ENCODE data around the gene PTPRR. TPM values are rescaled to one million over a fixed set of nuclear protein-coding genes. Genes with fewer than 3 reads are reported as not detected.

PTPRR gene
- total and polyA plus RNA-seq, 2 donors (not counting 3 experiments of a cell fraction or from before 2014, with no cell fraction given) = 0.46 to 1.1 TPM

DNA sequence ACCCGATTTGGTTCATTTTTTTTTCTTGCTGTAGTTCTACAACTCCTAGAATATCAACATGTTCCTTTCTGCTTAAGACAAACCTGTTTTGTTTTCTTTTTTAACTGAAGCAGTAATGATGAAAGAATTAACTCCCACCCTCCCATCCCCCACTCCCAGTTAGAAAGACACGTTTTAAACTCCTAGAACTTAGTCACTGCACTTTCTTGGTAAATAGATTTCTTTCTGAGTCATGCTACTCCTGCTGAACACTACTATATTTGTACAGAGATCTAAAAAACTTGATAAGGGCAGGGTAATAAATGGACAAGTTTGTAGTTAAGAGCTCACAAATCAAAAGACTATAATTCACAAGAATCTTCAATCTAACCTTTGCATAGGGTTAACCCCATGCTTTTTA, 164.4 kb downstream of the PTPRR start:
- dilution Hi-C loops (cut with MboI; ENCODE audit: extremely low pct_ligation_motif_present, low sequenced_read_pairs) = no loop called here
- no peak overlapping the region for H3K27ac ChIP-seq (ENCODE audit: insufficient read depth, low read depth, low read length)

DNA sequence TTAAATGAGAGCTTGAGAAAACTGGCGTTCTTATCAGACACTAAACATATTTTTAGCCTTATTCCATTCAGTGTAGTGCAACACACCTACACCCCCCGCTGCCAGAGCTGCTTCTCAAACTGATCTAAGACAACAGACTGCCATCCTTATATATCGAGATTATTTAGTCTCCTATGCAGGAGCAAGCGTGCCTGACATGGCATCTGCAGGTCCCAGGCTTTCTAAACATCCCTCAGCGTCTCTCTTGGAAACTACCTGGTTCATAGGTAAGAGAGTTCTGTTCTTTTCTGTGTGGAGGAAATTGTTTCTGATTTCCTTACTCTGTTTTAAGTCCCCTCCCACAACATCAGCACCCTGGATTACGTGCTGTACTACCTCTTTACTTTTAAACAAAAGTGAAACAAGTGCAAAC, 166.2 kb downstream of the PTPRR start:
- H2AFZ ChIP-seq (ENCODE audit: low read depth, low read length) = no peak overlapping the region
- intact Hi-C loops (cut with micrococcal nuclease) = no loop called here
- dilution Hi-C loops (cut with MboI; ENCODE audit: extremely low pct_ligation_motif_present, low sequenced_read_pairs) = no loop called here
- H3K36me3 ChIP-seq (ENCODE audit: control insufficient read depth in 2 of 2, extremely low read depth in 1 of 2, insufficient read depth in 2 of 2, low read length in 2 of 2) = no peaks in the 10 kb centered on the region
- no peak overlapping the region for H3K9ac ChIP-seq (replicated peaks; ENCODE audit: extremely low read depth, insufficient read depth, low read length)
- no peaks in the 10 kb centered on the region for H3K9me1 ChIP-seq (replicated peaks; ENCODE audit: control insufficient read depth, extremely low read depth, insufficient read depth, low read length)
- CTCF ChIA-PET = no interaction called here
- no TSS peak for BruUV-seq (replicated peaks)
- no peaks in the 10 kb centered on the region for H3K79me2 ChIP-seq (ENCODE audit: control insufficient read depth, insufficient read depth, low read length)
- no peaks in the 10 kb centered on the region for H3K9me3 ChIP-seq (replicated peaks; ENCODE audit: control insufficient read depth, insufficient read depth, low read length)
- FAIRE-seq (no peak), DNase-seq (ENCODE audit: low read depth, low spot score) (no peak)
- no peak overlapping the region for H3K4me2 ChIP-seq (ENCODE audit: insufficient read depth, low read length)
- H3K4me1 ChIP-seq (ENCODE audit: control insufficient read depth, extremely low read depth, insufficient read depth, low read length) = no peaks in the 10 kb centered on the region
- H3K4me3 ChIP-seq (replicated peaks in 1 of 3; ENCODE audit: insufficient read depth in 1 of 3, low read depth in 1 of 3, low read length in 3 of 3) = no peak overlapping the region
- H4K20me1 ChIP-seq (replicated peaks; ENCODE audit: control insufficient read depth, extremely low read depth, insufficient read depth, low read length) = no peaks in the 10 kb centered on the region
- peaks cover 2 to 3% of the 10 kb centered on the region in 2 experiments for H3K27me3 ChIP-seq (ENCODE audit: control insufficient read depth in 2 of 2, insufficient read depth in 2 of 2, low read length in 2 of 2)
- TF ChIP-seq POLR2AphosphoS5 (IDR thresholded peaks at IDR 0.05; ENCODE audit: insufficient read depth, low read depth, low read length) = no peak
- no peak for TF ChIP-seq POLR2A (IDR thresholded peaks at IDR 0.05; ENCODE audit: low read depth, low read length)
- TF ChIP-seq, protein P1, sequence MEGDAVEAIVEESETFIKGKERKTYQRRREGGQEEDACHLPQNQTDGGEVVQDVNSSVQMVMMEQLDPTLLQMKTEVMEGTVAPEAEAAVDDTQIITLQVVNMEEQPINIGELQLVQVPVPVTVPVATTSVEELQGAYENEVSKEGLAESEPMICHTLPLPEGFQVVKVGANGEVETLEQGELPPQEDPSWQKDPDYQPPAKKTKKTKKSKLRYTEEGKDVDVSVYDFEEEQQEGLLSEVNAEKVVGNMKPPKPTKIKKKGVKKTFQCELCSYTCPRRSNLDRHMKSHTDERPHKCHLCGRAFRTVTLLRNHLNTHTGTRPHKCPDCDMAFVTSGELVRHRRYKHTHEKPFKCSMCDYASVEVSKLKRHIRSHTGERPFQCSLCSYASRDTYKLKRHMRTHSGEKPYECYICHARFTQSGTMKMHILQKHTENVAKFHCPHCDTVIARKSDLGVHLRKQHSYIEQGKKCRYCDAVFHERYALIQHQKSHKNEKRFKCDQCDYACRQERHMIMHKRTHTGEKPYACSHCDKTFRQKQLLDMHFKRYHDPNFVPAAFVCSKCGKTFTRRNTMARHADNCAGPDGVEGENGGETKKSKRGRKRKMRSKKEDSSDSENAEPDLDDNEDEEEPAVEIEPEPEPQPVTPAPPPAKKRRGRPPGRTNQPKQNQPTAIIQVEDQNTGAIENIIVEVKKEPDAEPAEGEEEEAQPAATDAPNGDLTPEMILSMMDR (IDR thresholded peaks at IDR 0.05; ENCODE audit: extremely low read depth in 1 of 2, insufficient read depth in 1 of 2, low read depth in 1 of 2, low read length in 2 of 2) = no peak
- no peak for TF ChIP-seq FOS (IDR thresholded peaks at IDR 0.05; ENCODE audit: borderline replicate concordance, insufficient read depth, low read length)
- no peak for TF ChIP-seq EZH2 (IDR thresholded peaks at IDR 0.05; ENCODE audit: borderline replicate concordance, low read depth, low read length, severe bottlenecking)
- TF ChIP-seq, protein P2, sequence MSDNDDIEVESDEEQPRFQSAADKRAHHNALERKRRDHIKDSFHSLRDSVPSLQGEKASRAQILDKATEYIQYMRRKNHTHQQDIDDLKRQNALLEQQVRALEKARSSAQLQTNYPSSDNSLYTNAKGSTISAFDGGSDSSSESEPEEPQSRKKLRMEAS (IDR thresholded peaks at IDR 0.05; ENCODE audit: insufficient read depth, insufficient read length) = no peak
- no peak for TF ChIP-seq MYC (IDR thresholded peaks at IDR 0.05; ENCODE audit: low read depth, low read length)
- no peak for TF ChIP-seq JUN (IDR thresholded peaks at IDR 0.05; ENCODE audit: borderline replicate concordance, insufficient read depth, insufficient read length, low read depth)
- no peak for TF ChIP-seq GATA2 (IDR thresholded peaks at IDR 0.05; ENCODE audit: insufficient read depth, insufficient read length, low read depth, low read length)
- POLR2A ChIA-PET = no interaction called here
- H3K27ac ChIP-seq (ENCODE audit: insufficient read depth, low read depth, low read length) = no peak overlapping the region

More for the DNA sequence above, 164.4 kb downstream of the PTPRR start:
- DNase-seq (ENCODE audit: low read depth, low spot score) (peak; percentile 10), FAIRE-seq (no peak)
- H3K4me3 ChIP-seq (replicated peaks in 1 of 3; ENCODE audit: insufficient read depth in 1 of 3, low read depth in 1 of 3, low read length in 3 of 3) = no peak overlapping the region
- POLR2A ChIA-PET = no interaction called here
- TF ChIP-seq GATA2 (IDR thresholded peaks at IDR 0.05; ENCODE audit: insufficient read depth, insufficient read length, low read depth, low read length) (peak; percentile 13), FOS (IDR thresholded peaks at IDR 0.05; ENCODE audit: borderline replicate concordance, insufficient read depth, low read length) (no peak)
- no peak overlapping the region for H3K9ac ChIP-seq (replicated peaks; ENCODE audit: extremely low read depth, insufficient read depth, low read length)
- H4K20me1 ChIP-seq (replicated peaks; ENCODE audit: control insufficient read depth, extremely low read depth, insufficient read depth, low read length) = no peaks in the 10 kb centered on the region
- no peak overlapping the region for H2AFZ ChIP-seq (ENCODE audit: low read depth, low read length)
- H3K4me1 ChIP-seq (ENCODE audit: control insufficient read depth, extremely low read depth, insufficient read depth, low read length) = no peaks in the 10 kb centered on the region
- H3K9me1 ChIP-seq (replicated peaks; ENCODE audit: control insufficient read depth, extremely low read depth, insufficient read depth, low read length) = no peaks in the 10 kb centered on the region
- H3K27me3 ChIP-seq (ENCODE audit: control insufficient read depth in 2 of 2, insufficient read depth in 2 of 2, low read length in 2 of 2) = peaks cover 2 to 3% of the 10 kb centered on the region in 2 experiments
- BruUV-seq (replicated peaks) = no TSS peak
- no peaks in the 10 kb centered on the region for H3K36me3 ChIP-seq (ENCODE audit: control insufficient read depth in 2 of 2, extremely low read depth in 1 of 2, insufficient read depth in 2 of 2, low read length in 2 of 2)
- no peaks in the 10 kb centered on the region for H3K9me3 ChIP-seq (replicated peaks; ENCODE audit: control insufficient read depth, insufficient read depth, low read length)
- CTCF ChIA-PET = interaction anchor here (1.0 to 1.3 kb wide), 2 partner anchors 23 to 93 kb away, joined by 4 to 8 read pairs; no protein-coding TSS in a partner anchor
- H3K79me2 ChIP-seq (ENCODE audit: control insufficient read depth, insufficient read depth, low read length) = no peaks in the 10 kb centered on the region
- H3K4me2 ChIP-seq (ENCODE audit: insufficient read depth, low read length) = no peak overlapping the region
- intact Hi-C loops (cut with micrococcal nuclease) = no loop called here
